Immature natural killer cell (primary cell): ENCODE data around the gene PRKG1. TPM values are rescaled to one million over a fixed set of nuclear protein-coding genes. Genes with fewer than 3 reads are reported as not detected.
"Not testable (repeated sequence)": the region's sequence is repeated elsewhere in the genome, so short reads cannot be mapped to it uniquely, and the experiment has no call there.

Experiments
- DNase-seq, 3 donors: peaks; one replicate each; pipeline ENCODE4 v3.0.0; 2022; ENCODE audit warnings: mixed read lengths in 1 of 3
- H3K27ac Mint-ChIP-seq, 6 donors: one replicate each; pipeline ENCODE4 v1.8.0; 2020; ENCODE audit warnings: mixed read lengths in 6 of 6, mild to moderate bottlenecking in 5 of 6, inconsistent platforms in 4 of 6, moderate library complexity in 3 of 6
- H3K27me3 Mint-ChIP-seq, 3 donors: one replicate each; pipeline ENCODE4 v1.8.0; 2020 to 2021; ENCODE audit warnings: low read depth in 3 of 3, mild to moderate bottlenecking in 3 of 3, mixed read lengths in 3 of 3, moderate library complexity in 3 of 3, inconsistent platforms in 1 of 3
- H3K36me3 Mint-ChIP-seq, 3 donors: one replicate each; pipeline ENCODE4 v1.8.0; 2020; ENCODE audit warnings: mixed read lengths in 3 of 3, inconsistent platforms in 2 of 3, mild to moderate bottlenecking in 2 of 3
- H3K4me1 Mint-ChIP-seq, 2 donors: one replicate each; pipeline ENCODE4 v1.8.0; 2020; ENCODE audit warnings: inconsistent platforms in 2 of 2, mild to moderate bottlenecking in 2 of 2, mixed read lengths in 2 of 2, moderate library complexity in 1 of 2
- H3K4me3 Mint-ChIP-seq, 5 donors: one replicate each; pipeline ENCODE4 v1.8.0; 2020; ENCODE audit warnings: mild to moderate bottlenecking in 5 of 5, mixed read lengths in 5 of 5, inconsistent platforms in 3 of 5, moderate library complexity in 3 of 5
- H3K9me3 Mint-ChIP-seq, 6 donors: one replicate each; pipeline ENCODE4 v1.8.0; 2020; ENCODE audit warnings: mild to moderate bottlenecking in 6 of 6, mixed read lengths in 6 of 6, inconsistent platforms in 4 of 6, moderate library complexity in 3 of 6
- polyA plus RNA-seq, 3 donors: library from polyadenylated mRNA; unstranded; fragments of 300-500 nt; fragmentation: Illumina TruSeq; gene quantifications; one replicate each; pipeline ENCODE4 v1.2.3, GENCODE V29; 2021

The PRKG1 gene
- polyA plus RNA-seq, 3 donors from 2014 or later = 0.46 TPM; not detected in 2

- H3K27ac Mint-ChIP-seq, H3K36me3 Mint-ChIP-seq, H3K4me3 Mint-ChIP-seq, H3K27me3 Mint-ChIP-seq, DNase-seq, H3K9me3 Mint-ChIP-seq, H3K4me1 Mint-ChIP-seq: not testable (repeated sequence)
These were observed 138.7 kb downstream of the PRKG1 start for GRCh38 chr10:51212937-51213336.

- Mint-ChIP-seq H3K4me1 (peaks cover 2 to 9% of the 10 kb centered on the region in 2 donors), H3K27ac (no peak overlapping the region), H3K9me3 (peaks cover 0 to 4% (median 0%) of the 10 kb centered on the region in 6 donors), H3K4me3 (no peak overlapping the region), H3K27me3 (no peaks in the 10 kb centered on the region), H3K36me3 (no peaks in the 10 kb centered on the region)
- no peak for DNase-seq
These were observed 140.2 kb downstream of the PRKG1 start for GRCh38 chr10:51214207-51215196.

- Mint-ChIP-seq H3K36me3 (no peaks in the 10 kb centered on the region), H3K4me1 (peaks cover 2 to 9% of the 10 kb centered on the region in 2 donors), H3K27me3 (no peaks in the 10 kb centered on the region), H3K4me3 (no peak overlapping the region), H3K9me3 (peaks cover 0 to 4% (median 0%) of the 10 kb centered on the region in 6 donors), H3K27ac (no peak overlapping the region)
- DNase-seq = no peak
These were observed 141.9 kb downstream of the PRKG1 start for GRCh38 chr10:51215951-51216834.

- no peak overlapping the region for H3K4me3 Mint-ChIP-seq
- H3K27ac Mint-ChIP-seq = no peak overlapping the region
- H3K4me1 Mint-ChIP-seq = peaks cover 2 to 9% of the 10 kb centered on the region in 2 donors
- peaks cover 0 to 4% (median 0%) of the 10 kb centered on the region in 6 donors for H3K9me3 Mint-ChIP-seq
- no peaks in the 10 kb centered on the region for H3K27me3 Mint-ChIP-seq
- no peak for DNase-seq
- no peaks in the 10 kb centered on the region for H3K36me3 Mint-ChIP-seq
These were observed 143.2 kb downstream of the PRKG1 start for GRCh38 chr10:51217505-51217904.

GRCh38 chr10:51224671-51225161 lies 150.4 kb downstream of the PRKG1 start:
- H3K36me3 Mint-ChIP-seq = no peaks in the 10 kb centered on the region
- H3K4me3 Mint-ChIP-seq = no peak overlapping the region
- peaks cover 0 to 2% (median 0%) of the 10 kb centered on the region in 3 donors for H3K27me3 Mint-ChIP-seq
- no peak overlapping the region for H3K27ac Mint-ChIP-seq
- DNase-seq = no peak
- H3K4me1 Mint-ChIP-seq = no peaks in the 10 kb centered on the region
- H3K9me3 Mint-ChIP-seq = no peaks in the 10 kb centered on the region

- Mint-ChIP-seq H3K4me3 (no peak overlapping the region), H3K9me3 (no peaks in the 10 kb centered on the region), H3K27ac (no peak overlapping the region), H3K4me1 (no peaks in the 10 kb centered on the region), H3K36me3 (no peaks in the 10 kb centered on the region), H3K27me3 (peaks cover 0 to 2% (median 2%) of the 10 kb centered on the region in 3 donors)
- no peak for DNase-seq
These were observed 153.8 kb downstream of the PRKG1 start for GRCh38 chr10:51227897-51228713.

- Mint-ChIP-seq H3K27ac (no peak overlapping the region), H3K9me3 (no peaks in the 10 kb centered on the region), H3K27me3 (peaks cover 0 to 2% (median 2%) of the 10 kb centered on the region in 3 donors), H3K4me1 (no peaks in the 10 kb centered on the region), H3K4me3 (no peak overlapping the region), H3K36me3 (no peaks in the 10 kb centered on the region)
- DNase-seq = no peak
These were observed 154.4 kb downstream of the PRKG1 start for GRCh38 chr10:51228714-51229100.

- no peaks in the 10 kb centered on the region for H3K4me1 Mint-ChIP-seq
- H3K9me3 Mint-ChIP-seq = no peaks in the 10 kb centered on the region
- H3K36me3 Mint-ChIP-seq = no peaks in the 10 kb centered on the region
- no peak overlapping the region for H3K4me3 Mint-ChIP-seq
- no peak for DNase-seq
- H3K27ac Mint-ChIP-seq = no peak overlapping the region
- peaks cover 0 to 2% (median 0%) of the 10 kb centered on the region in 3 donors for H3K27me3 Mint-ChIP-seq
These were observed 156.7 kb downstream of the PRKG1 start for GRCh38 chr10:51230887-51231585.

- DNase-seq = no peak
- Mint-ChIP-seq H3K4me1 (no peaks in the 10 kb centered on the region), H3K27ac (no peak overlapping the region), H3K36me3 (no peaks in the 10 kb centered on the region), H3K4me3 (no peak overlapping the region), H3K9me3 (no peaks in the 10 kb centered on the region), H3K27me3 (peaks cover 0 to 2% (median 0%) of the 10 kb centered on the region in 3 donors)
These were observed 157.5 kb downstream of the PRKG1 start for GRCh38 chr10:51231754-51232153.

GRCh38 chr10:51233337-51234100 lies 159.2 kb downstream of the PRKG1 start:
- Mint-ChIP-seq H3K27ac (no peak overlapping the region), H3K4me1 (no peaks in the 10 kb centered on the region), H3K36me3 (no peaks in the 10 kb centered on the region), H3K4me3 (no peak overlapping the region), H3K9me3 (no peaks in the 10 kb centered on the region), H3K27me3 (peaks cover 0 to 2% (median 0%) of the 10 kb centered on the region in 3 donors)
- DNase-seq = no peak

- Mint-ChIP-seq H3K27ac (no peak overlapping the region), H3K36me3 (no peaks in the 10 kb centered on the region), H3K27me3 (peaks cover 0 to 2% (median 0%) of the 10 kb centered on the region in 3 donors), H3K4me3 (no peak overlapping the region), H3K4me1 (no peaks in the 10 kb centered on the region), H3K9me3 (no peaks in the 10 kb centered on the region)
- no peak for DNase-seq
These were observed 161.6 kb downstream of the PRKG1 start for GRCh38 chr10:51235865-51236264.

- no peaks in the 10 kb centered on the region for H3K9me3 Mint-ChIP-seq
- no peaks in the 10 kb centered on the region for H3K36me3 Mint-ChIP-seq
- no peaks in the 10 kb centered on the region for H3K4me1 Mint-ChIP-seq
- H3K27me3 Mint-ChIP-seq = peaks cover 0 to 3% (median 0%) of the 10 kb centered on the region in 3 donors
- no peak for DNase-seq
- H3K27ac Mint-ChIP-seq = no peak overlapping the region
- no peak overlapping the region for H3K4me3 Mint-ChIP-seq
These were observed 164.7 kb downstream of the PRKG1 start for GRCh38 chr10:51239006-51239405.
